GM19395 (cell line): Measurements from ENCODE around the gene PLCXD3.

ENCODE experiments used
- ATAC-seq: cut with Tn5 transposase; IDR thresholded peaks from one replicate; pipeline ENCODE4 v1.9.1; 2021; ENCODE audit warnings: mild to moderate bottlenecking, moderate library complexity; ENCODE audit not compliant: unreplicated experiment

Gene PLCXD3

GRCh38 chr5:41289970-41290464 is 220.4 kb downstream of the PLCXD3 start:
- no peak for ATAC-seq

- ATAC-seq: no peak
Observed at GRCh38 chr5:41286696-41287095, 223.7 kb downstream of the PLCXD3 start.

- ATAC-seq: no peak
Observed at GRCh38 chr5:41286165-41286564, 224.2 kb downstream of the PLCXD3 start.

- no peak for ATAC-seq
Observed at GRCh38 chr5:41284938-41285337, 225.5 kb downstream of the PLCXD3 start.

- ATAC-seq: no peak
Observed at GRCh38 chr5:41281215-41281810, 229.1 kb downstream of the PLCXD3 start.

- no peak for ATAC-seq
Observed at GRCh38 chr5:41279040-41279439, 231.4 kb downstream of the PLCXD3 start.

GRCh38 chr5:41277476-41278245 is 232.7 kb downstream of the PLCXD3 start:
- no peak for ATAC-seq

- peak; percentile 86 for ATAC-seq
Observed at GRCh38 chr5:41275813-41276512, 234.4 kb downstream of the PLCXD3 start.

- peak; percentile 94 for ATAC-seq
Observed at GRCh38 chr5:41270423-41271251, 239.8 kb downstream of the PLCXD3 start.

GRCh38 chr5:41268894-41269293 is 241.5 kb downstream of the PLCXD3 start:
- ATAC-seq: no peak

GRCh38 chr5:41266377-41266776 is 244.0 kb downstream of the PLCXD3 start:
- no peak for ATAC-seq

- ATAC-seq: no peak
Observed at GRCh38 chr5:41264019-41264418, 246.4 kb downstream of the PLCXD3 start.

GRCh38 chr5:41263335-41263734 is 247.1 kb downstream of the PLCXD3 start:
- no peak for ATAC-seq
